WTC11 (cell line): ENCODE results near the gene ZBTB7C. TPM values are rescaled to one million over a fixed set of nuclear protein-coding genes. Genes with fewer than 3 reads are reported as not detected.

ENCODE experiments used
- ATAC-seq: fragments of 200-7000 bp; cut with Tn5 transposase; 2 replicates; pipeline ENCODE4 v1.10.0; 2021; ENCODE audit warnings: mild to moderate bottlenecking, moderate library complexity
- CTCF ChIA-PET: fragments of 300-600 bp; sonication (Branson Sonifier 250); formaldehyde crosslinking; loops from one replicate; lab custom pipeline; 2021; ENCODE audit warnings: antibody characterized with exemption; lab: Charles Lee
- POLR2A ChIA-PET: fragments of 350-600 bp; sonication (Branson Sonifier 250); formaldehyde crosslinking; loops from one replicate; lab custom pipeline; 2021; ENCODE audit warnings: antibody characterized with exemption; lab: Charles Lee
- DNase-seq: peaks from one replicate; pipeline ENCODE4 v3.0.0; 2021; ENCODE audit warnings: low spot score
- H3K27ac Mint-ChIP-seq: 2 replicates; pipeline ENCODE4 v1.8.0; 2021; ENCODE audit warnings: mixed read lengths
- H3K27me3 Mint-ChIP-seq: 2 replicates; pipeline ENCODE4 v1.8.0; 2021; ENCODE audit warnings: low read depth, mild to moderate bottlenecking, moderate library complexity, mixed read lengths
- H3K36me3 Mint-ChIP-seq: 2 replicates; pipeline ENCODE4 v1.8.0; 2021; ENCODE audit warnings: mixed read lengths
- H3K4me1 Mint-ChIP-seq: 2 replicates; pipeline ENCODE4 v1.8.0; 2022; ENCODE audit warnings: mixed read lengths
- H3K4me3 Mint-ChIP-seq: 2 replicates; pipeline ENCODE4 v1.8.0; 2021; ENCODE audit warnings: mild to moderate bottlenecking, moderate library complexity, mixed read lengths
- H3K9me3 Mint-ChIP-seq: 2 replicates; pipeline ENCODE4 v1.8.0; 2021; ENCODE audit warnings: mixed read lengths
- AR ChIP-seq: fragments of 250-450 bp; sonication (Bioruptor Pico); IDR thresholded peaks from 2 replicates; pipeline ENCODE4 v1.9.0; 2021; ENCODE audit warnings: mild to moderate bottlenecking
- ARID4B ChIP-seq: sonication (generic); formaldehyde crosslinking; IDR thresholded peaks from 2 replicates; pipeline ENCODE4 v1.8.0; 2023; ENCODE audit warnings: missing genetic modification reagents, mild to moderate bottlenecking, borderline replicate concordance
- CBFB ChIP-seq: sonication (generic); formaldehyde crosslinking; IDR thresholded peaks from 2 replicates; pipeline ENCODE4 v1.8.1; 2022; ENCODE audit warnings: mild to moderate bottlenecking, low read depth, missing genetic modification reagents
- E2F4 ChIP-seq: sonication (generic); formaldehyde crosslinking; IDR thresholded peaks from 2 replicates; pipeline ENCODE4 v1.8.1; 2022; ENCODE audit warnings: low read depth, mild to moderate bottlenecking, moderate library complexity, missing genetic modification reagents, borderline replicate concordance
- GRHL2 ChIP-seq: fragments of 250-450 bp; sonication (Bioruptor Pico); IDR thresholded peaks from 2 replicates; pipeline ENCODE4 v1.8.0; 2022; ENCODE audit warnings: mild to moderate bottlenecking, moderate library complexity; ENCODE audit not compliant: insufficient replicate concordance, severe bottlenecking
- HMGXB4 ChIP-seq: sonication (generic); formaldehyde crosslinking; IDR thresholded peaks from 2 replicates; pipeline ENCODE4 v1.8.1; 2023; ENCODE audit warnings: mild to moderate bottlenecking, moderate library complexity, missing genetic modification reagents
- JUN ChIP-seq: sonication (generic); formaldehyde crosslinking; IDR thresholded peaks from 2 replicates; pipeline ENCODE4 v1.8.0; 2023; ENCODE audit warnings: mild to moderate bottlenecking, missing genetic modification reagents
- KAT7 ChIP-seq: sonication (generic); formaldehyde crosslinking; IDR thresholded peaks from 2 replicates; pipeline ENCODE4 v1.8.1; 2023; ENCODE audit warnings: missing genetic modification reagents, mild to moderate bottlenecking, borderline replicate concordance
- NFE2L1 ChIP-seq: sonication (generic); formaldehyde crosslinking; IDR thresholded peaks from 2 replicates; pipeline ENCODE4 v1.8.1; 2023; ENCODE audit warnings: missing genetic modification reagents
- PRRX2 ChIP-seq: fragments of 250-450 bp; sonication (Bioruptor Pico); IDR thresholded peaks from 2 replicates; pipeline ENCODE4 v1.8.0; 2021; ENCODE audit warnings: mild to moderate bottlenecking
- SMAD3 ChIP-seq: sonication (generic); formaldehyde crosslinking; IDR thresholded peaks from 2 replicates; pipeline ENCODE4 v1.8.0; 2022; ENCODE audit warnings: missing genetic modification reagents, mild to moderate bottlenecking, borderline replicate concordance
- TP53 ChIP-seq: sonication (generic); formaldehyde crosslinking; IDR thresholded peaks from 2 replicates; pipeline ENCODE4 v1.8.1; 2023; ENCODE audit warnings: mild to moderate bottlenecking, missing genetic modification reagents
- ZNF121 ChIP-seq: sonication (generic); formaldehyde crosslinking; IDR thresholded peaks from 2 replicates; pipeline ENCODE4 v1.8.0; 2023; ENCODE audit warnings: missing genetic modification reagents
- ZNF138 ChIP-seq: sonication (generic); formaldehyde crosslinking; conservative IDR thresholded peaks from 2 replicates; pipeline ENCODE4 v1.8.1; 2022; ENCODE audit warnings: mild to moderate bottlenecking, moderate library complexity, missing genetic modification reagents
- ZNF232 ChIP-seq: sonication (generic); formaldehyde crosslinking; IDR thresholded peaks from 2 replicates; pipeline ENCODE4 v1.8.0; 2022; ENCODE audit warnings: mild to moderate bottlenecking, missing genetic modification reagents
- ZNF532 ChIP-seq: fragments of 250-450 bp; sonication (Bioruptor Pico); IDR thresholded peaks from 2 replicates; pipeline ENCODE4 v1.9.0; 2021; ENCODE audit warnings: mild to moderate bottlenecking, borderline replicate concordance
- total RNA-seq: library from RNA; stranded (reverse); gene quantifications from 3 replicates; pipeline ENCODE4 v1.2.3, GENCODE V29; 2021

The ZBTB7C gene
- total RNA-seq, 1 experiment from 2014 or later: 0.48 TPM

- TF ChIP-seq E2F4 (CRISPR knock-in tag): no peak
- no peak for TF ChIP-seq TP53 (CRISPR knock-in tag)
- TF ChIP-seq ZNF232 (CRISPR knock-in tag): no peak
These were observed 372.4 kb downstream of the ZBTB7C start (continued) for GRCh38 chr18:48036641-48037421.

GRCh38 chr18:48036226-48036625 lies 373.0 kb downstream of the ZBTB7C start:
- Mint-ChIP-seq H3K4me1 (0 out of 2 replicates have a peak, but pooled peaks cover 2% of the 10 kb centered on the region), H3K4me3 (no peak overlapping the region), H3K27ac (no peak overlapping the region), H3K27me3 (no peaks in the 10 kb centered on the region), H3K9me3 (no peaks in the 10 kb centered on the region), H3K36me3 (no peaks in the 10 kb centered on the region)
- ChIA-PET POLR2A (no interaction called here), CTCF (interaction anchor here (0.9 to 1.7 kb wide), 3 partner anchors 8 to 411 kb away, joined by 3 to 5 read pairs (median 4); no protein-coding TSS in a partner anchor)
- ATAC-seq (no peak), DNase-seq (no peak)
- TF ChIP-seq HMGXB4 (CRISPR knock-in tag): no peak
- no peak for TF ChIP-seq NFE2L1
- TF ChIP-seq SMAD3 (CRISPR knock-in tag): no peak
- no peak for TF ChIP-seq ZNF121 (CRISPR knock-in tag)
- no peak for TF ChIP-seq CBFB (CRISPR knock-in tag)
- TF ChIP-seq ARID4B (CRISPR knock-in tag): no peak
- TF ChIP-seq JUN (CRISPR knock-in tag): no peak
- TF ChIP-seq ZNF138 (CRISPR knock-in tag): no peak
- no peak for TF ChIP-seq KAT7 (CRISPR knock-in tag)
- TF ChIP-seq GRHL2 (CRISPR knock-in tag): no peak
- TF ChIP-seq AR (CRISPR knock-in tag): no peak
- TF ChIP-seq ZNF532 (CRISPR knock-in tag): no peak
- TF ChIP-seq PRRX2 (CRISPR knock-in tag): no peak
